MM.1S (cell line): ENCODE measurements around the gene NLRP6.

Experiments
- DNase-seq: peaks from one replicate; pipeline ENCODE4 v3.0.0-alpha.2; 2015
- H2AFZ ChIP-seq: fragments of 300-600 bp; sonication (generic); 2 replicates; pipeline ENCODE4 v1.6.0; 2016; ENCODE audit warnings: antibody characterized with exemption, low read length
- H3F3A ChIP-seq: fragments of 300-600 bp; sonication (generic); 2 replicates; pipeline ENCODE4 v1.6.1; 2016; ENCODE audit warnings: mild to moderate bottlenecking, antibody characterized with exemption, low read length, moderate library complexity, mixed read lengths; ENCODE audit not compliant: insufficient read depth
- H3K27ac ChIP-seq: fragments of 300-600 bp; sonication (generic); 2 replicates; pipeline ENCODE4 v1.5.1; 2016; ENCODE audit warnings: mild to moderate bottlenecking, low read length
- H3K27me3 ChIP-seq: fragments of 300-600 bp; sonication (generic); replicated peaks from 2 replicates; pipeline ENCODE4 v1.6.0; 2016; ENCODE audit warnings: low read length; ENCODE audit not compliant: insufficient read depth
- H3K36me3 ChIP-seq: fragments of 300-600 bp; sonication (generic); replicated peaks from 2 replicates; pipeline ENCODE4 v1.6.1; 2016; ENCODE audit warnings: mild to moderate bottlenecking, low read length, mixed read lengths; ENCODE audit not compliant: insufficient read depth
- H3K4me1 ChIP-seq: fragments of 300-600 bp; sonication (generic); 2 replicates; pipeline ENCODE4 v1.6.1; 2016; ENCODE audit warnings: low read length, mixed read lengths
- H3K4me2 ChIP-seq: fragments of 300-600 bp; sonication (generic); 2 replicates; pipeline ENCODE4 v1.6.0; 2016; ENCODE audit warnings: low read depth, low read length
- H3K4me3 ChIP-seq: fragments of 300-600 bp; sonication (generic); 2 replicates; pipeline ENCODE4 v1.5.1; 2016; ENCODE audit warnings: low read length, mixed read lengths
- H3K79me2 ChIP-seq: fragments of 300-600 bp; sonication (generic); 2 replicates; pipeline ENCODE4 v1.6.1; 2016; ENCODE audit warnings: mixed run types, low read length, mixed read lengths
- H3K9ac ChIP-seq: fragments of 300-600 bp; sonication (generic); 2 replicates; pipeline ENCODE4 v1.6.1; 2016; ENCODE audit warnings: low read length, mixed read lengths
- H3K9me2 ChIP-seq: fragments of 300-600 bp; sonication (generic); replicated peaks from 2 replicates; pipeline ENCODE4 v1.6.1; 2016; ENCODE audit warnings: mild to moderate bottlenecking, low read length, mixed read lengths; ENCODE audit not compliant: insufficient read depth
- H3K9me3 ChIP-seq: fragments of 300-600 bp; sonication (generic); replicated peaks from 2 replicates; pipeline ENCODE4 v1.6.1; 2016; ENCODE audit warnings: mild to moderate bottlenecking, low read length, mixed read lengths; ENCODE audit not compliant: insufficient read depth
- H4K20me1 ChIP-seq: fragments of 300-600 bp; sonication (generic); 2 replicates; pipeline ENCODE4 v1.6.1; 2016; ENCODE audit warnings: mild to moderate bottlenecking, low read length, moderate library complexity, mixed read lengths; ENCODE audit not compliant: insufficient read depth
- EZH2 ChIP-seq: fragments of 300-600 bp; sonication (generic); optimal IDR thresholded peaks from 2 replicates; pipeline ENCODE3; 2017; ENCODE audit warnings: low read depth, mild to moderate bottlenecking, antibody characterized with exemption, low read length, mixed read lengths
- EZH2phosphoT487 ChIP-seq: fragments of 300-600 bp; sonication (generic); IDR thresholded peaks from 2 replicates; pipeline ENCODE4 v1.6.1; 2018; ENCODE audit warnings: antibody characterized with exemption, low read length
- TF ChIP-seq, protein P1 (sequence below): fragments of 300-600 bp; sonication (generic); IDR thresholded peaks from 2 replicates; pipeline ENCODE4 v1.5.1; 2016; ENCODE audit warnings: antibody characterized with exemption, low read length, mixed read lengths

The NLRP6 gene

DNA sequence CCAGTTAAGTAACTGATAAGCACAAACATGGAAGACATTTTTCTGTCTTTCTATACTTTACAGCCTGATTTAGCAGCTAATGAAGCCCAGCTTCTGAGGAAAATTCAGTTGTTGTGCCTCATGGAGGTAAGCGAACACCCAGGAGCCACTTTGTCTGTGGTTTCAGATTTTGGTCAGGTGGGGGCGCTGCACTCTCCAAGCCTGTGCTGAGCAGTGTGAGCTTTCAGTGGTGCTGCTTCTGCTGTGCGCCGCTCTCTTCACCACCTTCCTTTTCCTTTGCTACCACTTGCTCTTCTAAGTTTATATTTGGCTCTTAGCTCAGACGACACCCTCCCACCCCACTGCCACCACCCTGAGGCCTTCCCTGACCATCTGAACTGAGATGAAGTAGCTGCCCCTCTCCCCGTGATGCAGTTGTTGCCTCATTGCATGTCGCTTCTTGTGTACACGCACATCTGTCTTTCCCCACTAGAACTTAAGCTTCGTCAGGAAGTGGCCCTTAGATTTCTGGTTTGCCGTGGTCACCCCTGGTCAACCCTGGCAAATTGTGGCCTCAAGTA, 27.4 kb upstream of the NLRP6 start:
- H3K36me3 ChIP-seq: peaks cover 12% of the 10 kb centered on the region; the same call in 1 of the 2 replicates

DNA sequence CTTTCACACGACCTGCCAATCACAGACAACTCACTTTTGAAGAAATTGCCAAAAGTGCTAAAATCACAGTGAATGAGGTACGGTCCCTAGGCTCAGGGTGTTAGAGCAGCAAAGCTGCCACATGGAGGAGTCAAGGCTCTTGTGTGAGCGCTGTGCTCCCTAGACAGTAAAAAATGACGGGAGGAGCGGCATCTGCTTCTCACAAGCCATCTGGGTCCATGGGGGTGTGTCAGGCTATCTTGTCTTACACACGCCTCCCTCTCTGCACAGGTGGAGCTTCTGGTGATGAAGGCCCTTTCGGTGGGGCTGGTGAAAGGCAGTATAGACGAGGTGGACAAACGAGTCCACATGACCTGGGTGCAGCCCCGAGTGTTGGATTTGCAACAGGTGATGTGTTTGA, 26.7 kb upstream of the NLRP6 start:
- H3K9me2 ChIP-seq: no peaks in the 10 kb centered on the region
- H2AFZ ChIP-seq: no peak overlapping the region
- H3K4me2 ChIP-seq: no peak overlapping the region
- H3K9ac ChIP-seq: no peak overlapping the region
- no peaks in the 10 kb centered on the region for H3K27me3 ChIP-seq
- no peaks in the 10 kb centered on the region; the same call in 1 of the 2 replicates for H3F3A ChIP-seq
- TF ChIP-seq, protein P1, sequence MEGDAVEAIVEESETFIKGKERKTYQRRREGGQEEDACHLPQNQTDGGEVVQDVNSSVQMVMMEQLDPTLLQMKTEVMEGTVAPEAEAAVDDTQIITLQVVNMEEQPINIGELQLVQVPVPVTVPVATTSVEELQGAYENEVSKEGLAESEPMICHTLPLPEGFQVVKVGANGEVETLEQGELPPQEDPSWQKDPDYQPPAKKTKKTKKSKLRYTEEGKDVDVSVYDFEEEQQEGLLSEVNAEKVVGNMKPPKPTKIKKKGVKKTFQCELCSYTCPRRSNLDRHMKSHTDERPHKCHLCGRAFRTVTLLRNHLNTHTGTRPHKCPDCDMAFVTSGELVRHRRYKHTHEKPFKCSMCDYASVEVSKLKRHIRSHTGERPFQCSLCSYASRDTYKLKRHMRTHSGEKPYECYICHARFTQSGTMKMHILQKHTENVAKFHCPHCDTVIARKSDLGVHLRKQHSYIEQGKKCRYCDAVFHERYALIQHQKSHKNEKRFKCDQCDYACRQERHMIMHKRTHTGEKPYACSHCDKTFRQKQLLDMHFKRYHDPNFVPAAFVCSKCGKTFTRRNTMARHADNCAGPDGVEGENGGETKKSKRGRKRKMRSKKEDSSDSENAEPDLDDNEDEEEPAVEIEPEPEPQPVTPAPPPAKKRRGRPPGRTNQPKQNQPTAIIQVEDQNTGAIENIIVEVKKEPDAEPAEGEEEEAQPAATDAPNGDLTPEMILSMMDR: no peak
- no peak for TF ChIP-seq EZH2phosphoT487
- no peak for TF ChIP-seq EZH2
- H3K4me3 ChIP-seq: no peak overlapping the region
- no peaks in the 10 kb centered on the region for H3K4me1 ChIP-seq
- no peak for DNase-seq
- no peak overlapping the region for H3K27ac ChIP-seq
- peaks cover 12% of the 10 kb centered on the region; the same call in 1 of the 2 replicates for H3K36me3 ChIP-seq
- H3K79me2 ChIP-seq: no peaks in the 10 kb centered on the region
- no peaks in the 10 kb centered on the region for H3K9me3 ChIP-seq
- H4K20me1 ChIP-seq: no peaks in the 10 kb centered on the region

More for the DNA sequence above, 27.4 kb upstream of the NLRP6 start:
- Histone ChIP-seq H3K9me2 (no peaks in the 10 kb centered on the region), H3K79me2 (no peaks in the 10 kb centered on the region), H3K27ac (no peak overlapping the region), H4K20me1 (no peaks in the 10 kb centered on the region), H3K9ac (no peak overlapping the region), H3F3A (no peaks in the 10 kb centered on the region; the same call in 1 of the 2 replicates), H3K4me2 (no peak overlapping the region), H3K9me3 (no peaks in the 10 kb centered on the region), H3K4me3 (no peak overlapping the region), H3K4me1 (no peaks in the 10 kb centered on the region), H2AFZ (no peak overlapping the region), H3K27me3 (no peaks in the 10 kb centered on the region)
- peak; percentile 57 for DNase-seq
- no peak for TF ChIP-seq EZH2
- TF ChIP-seq, protein P1: peak; percentile 55
- no peak for TF ChIP-seq EZH2phosphoT487

DNA sequence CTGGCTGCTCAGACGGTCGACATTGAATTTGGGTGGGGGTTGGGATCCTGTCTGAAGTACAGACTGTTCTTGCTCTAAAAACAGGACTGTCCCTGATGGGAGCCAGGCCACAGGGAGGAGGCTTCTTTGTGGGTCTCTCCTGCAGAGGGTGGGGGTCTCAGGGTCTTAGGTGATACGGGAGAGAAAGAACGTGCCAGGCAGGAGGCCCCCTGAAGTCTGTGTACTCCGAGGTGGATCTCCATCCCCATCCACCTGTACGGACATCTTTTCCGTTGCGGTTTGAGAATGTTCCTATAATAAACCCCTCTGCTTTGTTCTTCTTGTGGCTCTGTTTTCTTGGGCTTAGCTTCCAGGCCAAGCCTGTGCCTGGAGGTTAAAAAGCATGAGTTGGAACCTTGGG, 25.5 kb upstream of the NLRP6 start:
- Histone ChIP-seq H4K20me1 (no peaks in the 10 kb centered on the region), H3K4me3 (no peak overlapping the region), H3K79me2 (no peaks in the 10 kb centered on the region), H3F3A (no peaks in the 10 kb centered on the region; the same call in 1 of the 2 replicates), H3K27me3 (no peaks in the 10 kb centered on the region), H3K9ac (no peak overlapping the region), H3K36me3 (peaks cover 12% of the 10 kb centered on the region; the same call in 1 of the 2 replicates), H3K9me3 (no peaks in the 10 kb centered on the region), H2AFZ (no peak overlapping the region), H3K27ac (no peak overlapping the region), H3K4me1 (no peaks in the 10 kb centered on the region), H3K4me2 (no peak overlapping the region), H3K9me2 (no peaks in the 10 kb centered on the region)
- TF ChIP-seq EZH2phosphoT487 (no peak), EZH2 (no peak)
- TF ChIP-seq, protein P1: no peak
- DNase-seq: no peak
